ENCODE results near the gene KCP. TPM values are rescaled to one million over a fixed set of nuclear protein-coding genes. Genes with fewer than 3 reads are reported as not detected.

The KCP gene
- total and polyA plus RNA-seq, 8 donors: 1.5 to 9.8 (median 7.0) TPM

GRCh38 chr7:128923411-128923800 lies 12.9 kb upstream of the KCP start:
- no peak overlapping the region for H3K27ac ChIP-seq
- H3K27me3 ChIP-seq: peaks cover 0 to 50% of the 10 kb centered on the region in 2 donors
- peaks cover 0 to 6% of the 10 kb centered on the region in 2 donors for H3K4me1 ChIP-seq
- DNase-seq (no peak), ATAC-seq (no peak)
- intact Hi-C loops (cut with DNase I): no loop called here
- TF ChIP-seq CTCF (IDR thresholded peaks at IDR 0.05): no peak
- no peak overlapping the region for H3K4me3 ChIP-seq
- no peaks in the 10 kb centered on the region for H3K9me3 ChIP-seq
- no peaks in the 10 kb centered on the region for H3K36me3 ChIP-seq

- Histone ChIP-seq H3K4me1 (peaks cover 0 to 6% of the 10 kb centered on the region in 2 donors), H3K4me3 (no peak overlapping the region), H3K9me3 (no peaks in the 10 kb centered on the region), H3K36me3 (no peaks in the 10 kb centered on the region), H3K27ac (no peak overlapping the region), H3K27me3 (peaks cover 0 to 54% of the 10 kb centered on the region in 2 donors)
- DNase-seq (no peak), ATAC-seq (no peak)
- no peak for TF ChIP-seq CTCF (IDR thresholded peaks at IDR 0.05)
- intact Hi-C loops (cut with DNase I): no loop called here
Measured at GRCh38 chr7:128922496-128923410, 12.2 kb upstream of the KCP start.

- Histone ChIP-seq H3K27ac (no peak overlapping the region), H3K4me3 (no peak overlapping the region), H3K9me3 (no peaks in the 10 kb centered on the region), H3K4me1 (peaks cover 0 to 6% of the 10 kb centered on the region in 2 donors), H3K36me3 (no peaks in the 10 kb centered on the region), H3K27me3 (peaks cover 0 to 57% of the 10 kb centered on the region in 2 donors)
- no peak for TF ChIP-seq CTCF (IDR thresholded peaks at IDR 0.05)
- DNase-seq: no peak
- no peak for ATAC-seq
- intact Hi-C loops (cut with DNase I): no loop called here
Measured at GRCh38 chr7:128921866-128922440, 11.4 kb upstream of the KCP start.

- peak; percentile 65 for ATAC-seq
- DNase-seq: no peak
- intact Hi-C loops (cut with DNase I): no loop called here
- no peak for TF ChIP-seq CTCF (IDR thresholded peaks at IDR 0.05)
- H3K27me3 ChIP-seq: peaks cover 4 to 66% of the 10 kb centered on the region in 2 donors
- no peak overlapping the region for H3K27ac ChIP-seq
- H3K9me3 ChIP-seq: no peaks in the 10 kb centered on the region
- H3K4me1 ChIP-seq: peaks cover 0 to 6% of the 10 kb centered on the region in 2 donors
- no peaks in the 10 kb centered on the region for H3K36me3 ChIP-seq
- no peak overlapping the region for H3K4me3 ChIP-seq
Measured at GRCh38 chr7:128920913-128921582, 10.5 kb upstream of the KCP start.
